ENCODE measurements around the gene ASIC3.

- TF ChIP-seq CTCF (IDR thresholded peaks at IDR 0.05): no peak
- TF ChIP-seq POLR2A (IDR thresholded peaks at IDR 0.05; ENCODE audit: low read depth): no peak
- TF ChIP-seq POLR2AphosphoS5 (IDR thresholded peaks at IDR 0.05): peak; percentile 34 to 38
- no peak for TF ChIP-seq EP300 (IDR thresholded peaks at IDR 0.05)
These were observed 12.3 kb downstream of the ASIC3 start for GRCh38 chr7:151060416-151061212.

Data from esophagus muscularis mucosa (tissue), 4 donors.